Kidney (tissue), 22 donors: ENCODE data around the gene PLP1. TPM values are rescaled to one million over a fixed set of nuclear protein-coding genes. Genes with fewer than 3 reads are reported as not detected.

Source experiments
- DNase-seq, 5 donors: peaks; one replicate each; pipeline ENCODE4 v3.0.0-alpha.2; 2013 to 2020
- FAIRE-seq: peaks from 2 replicates; lab custom pipeline; 2012; peaks lifted over from hg19 to GRCh38; lab: Jason Lieb, UNC
- H3K27ac ChIP-seq, 2 donors: one replicate each; pipeline ENCODE4 v1.7.0; 2013; ENCODE audit warnings: low read depth in 2 of 2, low read length in 2 of 2, inconsistent platforms in 1 of 2
- H3K27me3 ChIP-seq: one replicate; pipeline ENCODE4 v1.7.1; 2013; ENCODE audit warnings: low read length, inconsistent platforms; ENCODE audit not compliant: control insufficient read depth, insufficient read depth
- H3K36me3 ChIP-seq, 3 donors: one replicate each; pipeline versions ENCODE4 v1.7.0 to v1.7.1; 2013; ENCODE audit warnings: low read length in 3 of 3, control low read depth in 1 of 3, inconsistent platforms in 1 of 3; ENCODE audit not compliant: insufficient read depth in 3 of 3, control insufficient read depth in 2 of 3
- H3K4me1 ChIP-seq, 3 donors: one replicate each; pipeline versions ENCODE4 v1.7.0 to v1.7.1; 2013; ENCODE audit warnings: low read length in 3 of 3, inconsistent platforms in 1 of 3, low read depth in 1 of 3; ENCODE audit not compliant: control insufficient read depth in 2 of 3, insufficient read depth in 2 of 3
- H3K4me3 ChIP-seq, 3 donors: one replicate each; pipeline versions ENCODE4 v1.7.0 to v1.8.1; 2013; ENCODE audit warnings: low read length in 3 of 3, control low read depth in 1 of 3, inconsistent platforms in 1 of 3
- H3K9ac ChIP-seq, 3 donors: one replicate each; pipeline versions ENCODE4 v1.7.0 to v1.7.1; 2013; ENCODE audit warnings: low read length in 3 of 3, control low read depth in 1 of 3, inconsistent platforms in 1 of 3
- H3K9me3 ChIP-seq, 3 donors: one replicate each; pipeline versions ENCODE4 v1.7.0 to v1.7.1; 2013; ENCODE audit warnings: low read length in 3 of 3, control low read depth in 1 of 3, inconsistent platforms in 1 of 3; ENCODE audit not compliant: control insufficient read depth in 2 of 3, insufficient read depth in 1 of 3
- intact Hi-C: fragments of 100-400 bp; cut with DNase I; formaldehyde crosslinking; loops from one replicate; pipeline ENCODE4 v1.11.1; 2022
- long read RNA-seq, 10 donors: library from polyadenylated mRNA in 1 of 10; unstranded in 1 of 10; transcript quantifications; one replicate each; pipeline ENCODE4 v2.0.0 and lab custom pipeline, GENCODE V29; 2021 to 2026
- polyA plus RNA-seq: library from polyadenylated mRNA; stranded (reverse); fragments of 350-450 nt; fragmentation: Illumina TruSeq; extraction: RNeasy Lipid Tissue Mini Kit (QIAGEN cat#74804); gene quantifications from one replicate; pipeline ENCODE4 v1.2.3, GENCODE V29; 2014; ENCODE audit warnings: low read depth, low replicate concordance; ENCODE audit not compliant: insufficient read depth
- total RNA-seq: library from RNA; stranded (reverse); fragmentation: NEBNext Ultra II Directional; extraction: Animal tissue kit (Norgen Biotek cat#: 25700); gene quantifications from one replicate; pipeline ENCODE4 v1.2.1, GENCODE V29; 2021
- TF ChIP-seq, protein P1 (sequence below): IDR thresholded peaks from 3 replicates; pipeline ENCODE4 v1.5.1; 2012; ENCODE audit warnings: mild to moderate bottlenecking, moderate library complexity, borderline replicate concordance; ENCODE audit not compliant: insufficient read depth; ENCODE audit errors: extremely low read depth
- donor health status: control.
- donor health status: control.
- donor health status: control.
- donor health status: control.
- donor health status: control.
- donor health status: DM: yes; HTN: yes; CAD: no.
- donor health status: Normal renal cell carcinoma (clear cell type).

The PLP1 gene, protein sequence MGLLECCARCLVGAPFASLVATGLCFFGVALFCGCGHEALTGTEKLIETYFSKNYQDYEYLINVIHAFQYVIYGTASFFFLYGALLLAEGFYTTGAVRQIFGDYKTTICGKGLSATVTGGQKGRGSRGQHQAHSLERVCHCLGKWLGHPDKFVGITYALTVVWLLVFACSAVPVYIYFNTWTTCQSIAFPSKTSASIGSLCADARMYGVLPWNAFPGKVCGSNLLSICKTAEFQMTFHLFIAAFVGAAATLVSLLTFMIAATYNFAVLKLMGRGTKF
- total RNA-seq (2.4 TPM), polyA plus RNA-seq (1.1 TPM)
- long read RNA-seq, donor 1, result 0 reads
- long read RNA-seq, donor 2, partial matches to known transcripts, result 0 of 1 reads
- long read RNA-seq, donor 2, other reads (novel, unspliced or antisense), result 0 of 1 reads
- long read RNA-seq, donor 3, partial matches to known transcripts, result 0 of 4 reads
- long read RNA-seq, donor 3, other reads (novel, unspliced or antisense), result 0 of 4 reads
- long read RNA-seq, donor 4, result 0 reads
- long read RNA-seq, donor 5, result 0 reads
- long read RNA-seq, donor 6, partial matches to known transcripts, result 0 of 3 reads
- long read RNA-seq, donor 6, other reads (novel, unspliced or antisense), result 0 of 3 reads
- long read RNA-seq, donor 7, result 0 reads
- long read RNA-seq, donor 8, partial matches to known transcripts, result 0 of 1 reads
- long read RNA-seq, donor 8, other reads (novel, unspliced or antisense), result 0 of 1 reads
- long read RNA-seq, donor 9, partial matches to known transcripts, result 0 of 1 reads
- long read RNA-seq, donor 9, other reads (novel, unspliced or antisense), result 0 of 1 reads
- long read RNA-seq, donor 10, partial matches to known transcripts, result 0 of 1 reads
- long read RNA-seq, donor 10, other reads (novel, unspliced or antisense), result 0 of 1 reads

DNA sequence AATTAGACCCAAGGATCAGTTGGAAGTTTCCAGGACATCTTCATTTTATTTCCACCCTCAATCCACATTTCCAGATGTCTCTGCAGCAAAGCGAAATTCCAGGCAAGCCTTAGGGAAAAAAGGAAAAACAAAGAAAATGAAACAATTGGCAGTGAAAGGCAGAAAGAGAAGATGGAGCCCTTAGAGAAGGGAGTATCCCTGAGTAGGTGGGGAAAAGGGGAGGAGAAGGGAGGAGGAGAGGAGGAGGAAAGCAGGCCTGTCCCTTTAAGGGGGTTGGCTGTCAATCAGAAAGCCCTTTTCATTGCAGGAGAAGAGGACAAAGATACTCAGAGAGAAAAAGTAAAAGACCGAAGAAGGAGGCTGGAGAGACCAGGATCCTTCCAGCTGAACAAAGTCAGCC, at the start of gene PLP1:
PLP1 (plus strand) TSS at position 295 of the 400 bp plus-strand sequence. CDS start 156 bp downstream, outside the sequence.
- no peak for FAIRE-seq

DNA sequence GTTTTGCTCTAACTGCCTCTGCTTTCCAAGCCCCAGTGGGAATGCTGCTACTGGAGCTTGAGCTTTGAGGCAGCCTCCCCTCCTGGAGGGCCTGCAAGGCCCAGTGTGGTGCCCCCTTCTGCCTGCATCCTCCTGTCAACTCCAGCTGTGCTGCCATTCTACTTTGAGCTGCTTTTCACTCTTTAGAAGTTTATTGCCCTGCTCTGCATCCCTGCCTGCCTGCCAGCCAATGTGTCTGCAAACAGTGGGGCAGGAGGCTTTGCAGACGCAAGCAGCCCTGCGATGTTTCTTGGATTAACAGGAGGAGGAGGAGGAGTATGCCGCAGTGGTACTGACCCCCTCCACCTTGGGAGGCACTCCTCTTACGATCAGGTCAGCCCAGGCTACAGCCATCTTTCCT, 49.5 kb upstream of the PLP1 start:
- Histone ChIP-seq H3K27me3 (peaks cover 8% of the 10 kb centered on the region), H3K9me3 (no peaks in the 10 kb centered on the region), H3K4me1 (no peaks in the 10 kb centered on the region), H3K27ac (no peak overlapping the region), H3K9ac (no peak overlapping the region), H3K4me3 (no peak overlapping the region), H3K36me3 (no peaks in the 10 kb centered on the region)
- intact Hi-C loops, result no loop called here
- DNase-seq, result no peak
- FAIRE-seq, result no peak
- TF ChIP-seq, protein P1, sequence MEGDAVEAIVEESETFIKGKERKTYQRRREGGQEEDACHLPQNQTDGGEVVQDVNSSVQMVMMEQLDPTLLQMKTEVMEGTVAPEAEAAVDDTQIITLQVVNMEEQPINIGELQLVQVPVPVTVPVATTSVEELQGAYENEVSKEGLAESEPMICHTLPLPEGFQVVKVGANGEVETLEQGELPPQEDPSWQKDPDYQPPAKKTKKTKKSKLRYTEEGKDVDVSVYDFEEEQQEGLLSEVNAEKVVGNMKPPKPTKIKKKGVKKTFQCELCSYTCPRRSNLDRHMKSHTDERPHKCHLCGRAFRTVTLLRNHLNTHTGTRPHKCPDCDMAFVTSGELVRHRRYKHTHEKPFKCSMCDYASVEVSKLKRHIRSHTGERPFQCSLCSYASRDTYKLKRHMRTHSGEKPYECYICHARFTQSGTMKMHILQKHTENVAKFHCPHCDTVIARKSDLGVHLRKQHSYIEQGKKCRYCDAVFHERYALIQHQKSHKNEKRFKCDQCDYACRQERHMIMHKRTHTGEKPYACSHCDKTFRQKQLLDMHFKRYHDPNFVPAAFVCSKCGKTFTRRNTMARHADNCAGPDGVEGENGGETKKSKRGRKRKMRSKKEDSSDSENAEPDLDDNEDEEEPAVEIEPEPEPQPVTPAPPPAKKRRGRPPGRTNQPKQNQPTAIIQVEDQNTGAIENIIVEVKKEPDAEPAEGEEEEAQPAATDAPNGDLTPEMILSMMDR, result no peak

More for the DNA sequence above, at the start of gene PLP1:
- Histone ChIP-seq H3K4me3 (no peak within 1 kb of the TSS), H3K9me3 (no peaks in the 10 kb centered on the region), H3K27me3 (peaks cover 8% of the 10 kb centered on the region), H3K9ac (no peak within 1 kb of the TSS), H3K36me3 (no peaks in the 10 kb centered on the region), H3K4me1 (no peaks in the 10 kb centered on the region), H3K27ac (no peak within 1 kb of the TSS)
- peak in 1 of 5 donors; percentile 14 for DNase-seq
- intact Hi-C loops, result no loop called here
- TF ChIP-seq, protein P1, result no peak

DNA sequence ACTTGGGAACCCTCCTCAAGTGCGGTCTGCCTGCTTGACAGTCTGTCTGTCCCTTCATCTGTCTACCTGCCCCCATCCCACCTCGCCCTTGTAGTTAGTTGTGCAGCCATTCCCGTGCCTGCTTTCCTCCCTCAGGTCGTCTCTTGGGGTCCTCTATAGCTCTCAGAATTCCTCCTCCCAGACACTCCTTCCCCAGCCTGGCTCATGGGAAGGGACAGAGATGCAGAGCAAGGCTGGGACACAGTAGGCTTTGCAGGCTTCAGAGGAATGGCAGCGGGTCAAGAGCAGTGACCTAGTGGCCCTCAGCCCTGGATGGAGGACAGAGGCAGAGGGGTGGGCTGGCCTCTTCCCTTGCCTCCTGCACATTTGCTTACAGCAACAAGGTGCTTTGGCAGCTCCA, 47.6 kb upstream of the PLP1 start:
- Histone ChIP-seq H3K9ac (no peak overlapping the region), H3K9me3 (no peaks in the 10 kb centered on the region), H3K27me3 (peaks cover 6% of the 10 kb centered on the region), H3K27ac (no peak overlapping the region), H3K36me3 (no peaks in the 10 kb centered on the region), H3K4me1 (no peaks in the 10 kb centered on the region), H3K4me3 (no peak overlapping the region)
- TF ChIP-seq, protein P1, result no peak
- FAIRE-seq, result no peak
- DNase-seq, result no peak
- intact Hi-C loops, result no loop called here
